ENCODE results near the gene KIR3DL3.
A peak's percentile ranks its signal among the peaks of the same experiment; 100 is the strongest.
"Not testable (repeated sequence)": the region's sequence is repeated elsewhere in the genome, so short reads cannot be mapped to it uniquely, and the experiment has no call there.

The KIR3DL3 gene

GRCh38 chr19:54739587-54740497 is 15.6 kb downstream of the KIR3DL3 start:
- DNase-seq (ENCODE audit: low spot score) = no peak
- no peak overlapping the region for H3K27ac ChIP-seq (ENCODE audit: poor library complexity, severe bottlenecking)
- H3K4me3 ChIP-seq (ENCODE audit: severe bottlenecking) = no peak overlapping the region
- no peaks in the 10 kb centered on the region for H3K36me3 ChIP-seq (ENCODE audit: low read depth)
- no peaks in the 10 kb centered on the region for H3K27me3 ChIP-seq (ENCODE audit: insufficient read depth, poor library complexity, severe bottlenecking)
- H3K9me3 ChIP-seq (ENCODE audit: severe bottlenecking) = no peaks in the 10 kb centered on the region
- no peak for TF ChIP-seq CTCF (IDR thresholded peaks at IDR 0.05; ENCODE audit: poor library complexity, severe bottlenecking)
- H3K4me1 ChIP-seq (ENCODE audit: insufficient read depth, poor library complexity, severe bottlenecking) = no peaks in the 10 kb centered on the region
- no peak for ATAC-seq (ENCODE audit: low read depth)

GRCh38 chr19:54741950-54742349 is 17.7 kb downstream of the KIR3DL3 start:
- not testable (repeated sequence) for H3K27ac ChIP-seq (ENCODE audit: poor library complexity, severe bottlenecking); DNase-seq (ENCODE audit: low spot score); H3K4me1 ChIP-seq (ENCODE audit: insufficient read depth, poor library complexity, severe bottlenecking); ATAC-seq (ENCODE audit: low read depth); H3K36me3 ChIP-seq (ENCODE audit: low read depth); H3K9me3 ChIP-seq (ENCODE audit: severe bottlenecking); H3K4me3 ChIP-seq (ENCODE audit: severe bottlenecking); H3K27me3 ChIP-seq (ENCODE audit: insufficient read depth, poor library complexity, severe bottlenecking)

- not testable (repeated sequence) for H3K36me3 ChIP-seq (ENCODE audit: low read depth); H3K9me3 ChIP-seq (ENCODE audit: severe bottlenecking); H3K27ac ChIP-seq (ENCODE audit: poor library complexity, severe bottlenecking); DNase-seq (ENCODE audit: low spot score); ATAC-seq (ENCODE audit: low read depth); H3K4me3 ChIP-seq (ENCODE audit: severe bottlenecking); H3K4me1 ChIP-seq (ENCODE audit: insufficient read depth, poor library complexity, severe bottlenecking); H3K27me3 ChIP-seq (ENCODE audit: insufficient read depth, poor library complexity, severe bottlenecking)
Observed at GRCh38 chr19:54744080-54744479, 19.8 kb downstream of the KIR3DL3 start.

- not testable (repeated sequence) for DNase-seq (ENCODE audit: low spot score); H3K4me3 ChIP-seq (ENCODE audit: severe bottlenecking); H3K9me3 ChIP-seq (ENCODE audit: severe bottlenecking); H3K27ac ChIP-seq (ENCODE audit: poor library complexity, severe bottlenecking); H3K4me1 ChIP-seq (ENCODE audit: insufficient read depth, poor library complexity, severe bottlenecking); H3K36me3 ChIP-seq (ENCODE audit: low read depth); H3K27me3 ChIP-seq (ENCODE audit: insufficient read depth, poor library complexity, severe bottlenecking)
- ATAC-seq (ENCODE audit: low read depth) = peak; percentile 72
Observed at GRCh38 chr19:54747614-54748322, 23.5 kb downstream of the KIR3DL3 start.

GRCh38 chr19:54750276-54750675 is 26.0 kb downstream of the KIR3DL3 start:
- not testable (repeated sequence) for DNase-seq (ENCODE audit: low spot score); H3K9me3 ChIP-seq (ENCODE audit: severe bottlenecking); ATAC-seq (ENCODE audit: low read depth)

GRCh38 chr19:54756204-54757110 is 32.2 kb downstream of the KIR3DL3 start:
- not testable (repeated sequence) for ATAC-seq (ENCODE audit: low read depth); H3K27me3 ChIP-seq (ENCODE audit: insufficient read depth, poor library complexity, severe bottlenecking); DNase-seq (ENCODE audit: low spot score); H3K36me3 ChIP-seq (ENCODE audit: low read depth); H3K9me3 ChIP-seq (ENCODE audit: severe bottlenecking); H3K4me3 ChIP-seq (ENCODE audit: severe bottlenecking); H3K27ac ChIP-seq (ENCODE audit: poor library complexity, severe bottlenecking); H3K4me1 ChIP-seq (ENCODE audit: insufficient read depth, poor library complexity, severe bottlenecking)

More at GRCh38 chr19:54750276-54750675, 26.0 kb downstream of the KIR3DL3 start:
- H3K4me3 ChIP-seq (ENCODE audit: severe bottlenecking); H3K36me3 ChIP-seq (ENCODE audit: low read depth); H3K4me1 ChIP-seq (ENCODE audit: insufficient read depth, poor library complexity, severe bottlenecking); H3K27ac ChIP-seq (ENCODE audit: poor library complexity, severe bottlenecking); H3K27me3 ChIP-seq (ENCODE audit: insufficient read depth, poor library complexity, severe bottlenecking): not testable (repeated sequence)

- not testable (repeated sequence) for DNase-seq (ENCODE audit: low spot score); H3K4me3 ChIP-seq (ENCODE audit: severe bottlenecking); H3K9me3 ChIP-seq (ENCODE audit: severe bottlenecking); H3K27me3 ChIP-seq (ENCODE audit: insufficient read depth, poor library complexity, severe bottlenecking); H3K36me3 ChIP-seq (ENCODE audit: low read depth); ATAC-seq (ENCODE audit: low read depth); H3K27ac ChIP-seq (ENCODE audit: poor library complexity, severe bottlenecking); H3K4me1 ChIP-seq (ENCODE audit: insufficient read depth, poor library complexity, severe bottlenecking)
Observed at GRCh38 chr19:54758577-54758976, 34.3 kb downstream of the KIR3DL3 start.

- not testable (repeated sequence) for ATAC-seq (ENCODE audit: low read depth); H3K36me3 ChIP-seq (ENCODE audit: low read depth); H3K27ac ChIP-seq (ENCODE audit: poor library complexity, severe bottlenecking); H3K4me1 ChIP-seq (ENCODE audit: insufficient read depth, poor library complexity, severe bottlenecking); DNase-seq (ENCODE audit: low spot score); H3K27me3 ChIP-seq (ENCODE audit: insufficient read depth, poor library complexity, severe bottlenecking); H3K4me3 ChIP-seq (ENCODE audit: severe bottlenecking); H3K9me3 ChIP-seq (ENCODE audit: severe bottlenecking)
Observed at GRCh38 chr19:54764219-54764618, 40.0 kb downstream of the KIR3DL3 start.

- not testable (repeated sequence) for H3K27me3 ChIP-seq (ENCODE audit: insufficient read depth, poor library complexity, severe bottlenecking); H3K27ac ChIP-seq (ENCODE audit: poor library complexity, severe bottlenecking); H3K9me3 ChIP-seq (ENCODE audit: severe bottlenecking); ATAC-seq (ENCODE audit: low read depth); H3K36me3 ChIP-seq (ENCODE audit: low read depth); H3K4me3 ChIP-seq (ENCODE audit: severe bottlenecking); DNase-seq (ENCODE audit: low spot score); H3K4me1 ChIP-seq (ENCODE audit: insufficient read depth, poor library complexity, severe bottlenecking)
Observed at GRCh38 chr19:54766464-54766863, 42.2 kb downstream of the KIR3DL3 start.

- DNase-seq (ENCODE audit: low spot score); ATAC-seq (ENCODE audit: low read depth); H3K9me3 ChIP-seq (ENCODE audit: severe bottlenecking); H3K27ac ChIP-seq (ENCODE audit: poor library complexity, severe bottlenecking); H3K4me1 ChIP-seq (ENCODE audit: insufficient read depth, poor library complexity, severe bottlenecking); H3K36me3 ChIP-seq (ENCODE audit: low read depth); H3K27me3 ChIP-seq (ENCODE audit: insufficient read depth, poor library complexity, severe bottlenecking); H3K4me3 ChIP-seq (ENCODE audit: severe bottlenecking): not testable (repeated sequence)
Observed at GRCh38 chr19:54769646-54770045, 45.4 kb downstream of the KIR3DL3 start, which contains the start of gene KIR2DL1. Gene KIR2DL1, plus strand, starts transcription at chr19:54769793. Its CDS starts 58 bp downstream, at chr19:54769851.
